ENCODE measurements around the gene SLC4A4.

Gene SLC4A4

DNA sequence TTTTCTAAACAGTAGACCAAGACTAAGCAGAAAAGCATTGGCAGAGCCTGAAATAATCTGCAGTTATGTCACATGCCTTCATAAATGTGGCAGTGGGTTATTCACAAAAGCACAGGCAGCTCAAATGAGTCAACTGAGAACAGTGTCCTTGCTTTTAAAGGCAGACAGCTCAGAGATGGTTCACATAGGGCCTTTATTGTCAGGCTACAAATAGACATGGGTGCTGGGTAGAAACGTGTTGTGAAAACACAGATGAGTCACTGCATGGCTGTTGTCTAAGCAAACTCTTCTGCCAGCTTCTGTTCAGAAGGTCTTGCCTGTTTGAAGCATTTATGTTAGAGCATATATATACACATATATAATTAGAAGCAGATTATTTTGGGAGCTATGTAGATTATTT is 118.0 kb downstream of the SLC4A4 start:
- H3K4me1 ChIP-seq (ENCODE audit: control insufficient read depth, insufficient read depth, low read length), result no peaks in the 10 kb centered on the region
- no peak for TF ChIP-seq KLF16 (tag by site-specific recombination; IDR thresholded peaks at IDR 0.05)
- no peak for TF ChIP-seq BCL11A (tag by site-specific recombination; IDR thresholded peaks at IDR 0.05; ENCODE audit: low read depth)
- TF ChIP-seq ZNF600 (tag by site-specific recombination; IDR thresholded peaks at IDR 0.05), result no peak
- TF ChIP-seq ZNF571 (tag by site-specific recombination; IDR thresholded peaks at IDR 0.05), result no peak
- TF ChIP-seq ZNF658 (tag by site-specific recombination; IDR thresholded peaks at IDR 0.05), result no peak
- no peak for TF ChIP-seq ZNF624 (tag by site-specific recombination; IDR thresholded peaks at IDR 0.05)
- no peak for TF ChIP-seq SCRT1 (tag by site-specific recombination; IDR thresholded peaks at IDR 0.05; ENCODE audit: borderline replicate concordance)
- no peak for TF ChIP-seq ZSCAN30 (tag by site-specific recombination; IDR thresholded peaks at IDR 0.05)
- no peak for TF ChIP-seq YY1 (tag by site-specific recombination; IDR thresholded peaks at IDR 0.05)
- TF ChIP-seq, protein P1, sequence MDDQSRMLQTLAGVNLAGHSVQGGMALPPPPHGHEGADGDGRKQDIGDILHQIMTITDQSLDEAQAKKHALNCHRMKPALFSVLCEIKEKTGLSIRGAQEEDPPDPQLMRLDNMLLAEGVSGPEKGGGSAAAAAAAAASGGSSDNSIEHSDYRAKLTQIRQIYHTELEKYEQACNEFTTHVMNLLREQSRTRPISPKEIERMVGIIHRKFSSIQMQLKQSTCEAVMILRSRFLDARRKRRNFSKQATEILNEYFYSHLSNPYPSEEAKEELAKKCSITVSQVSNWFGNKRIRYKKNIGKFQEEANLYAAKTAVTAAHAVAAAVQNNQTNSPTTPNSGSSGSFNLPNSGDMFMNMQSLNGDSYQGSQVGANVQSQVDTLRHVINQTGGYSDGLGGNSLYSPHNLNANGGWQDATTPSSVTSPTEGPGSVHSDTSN (CRISPR knock-in tag; IDR thresholded peaks at IDR 0.05), result no peak
- H3K4me3 ChIP-seq (ENCODE audit: low read depth, low read length), result no peak overlapping the region
- no peaks in the 10 kb centered on the region for H3K36me3 ChIP-seq (ENCODE audit: control insufficient read depth in 2 of 2, insufficient read depth in 1 of 2, low read length in 2 of 2)
- ChIA-PET POLR2A (no interaction called here), CTCF (no interaction called here)
- H3K9me3 ChIP-seq (ENCODE audit: control insufficient read depth, insufficient read depth, low read depth, low read length), result no peaks in the 10 kb centered on the region
- no peak overlapping the region for H3K27ac ChIP-seq (ENCODE audit: extremely low read depth, low read depth, low read length)

DNA sequence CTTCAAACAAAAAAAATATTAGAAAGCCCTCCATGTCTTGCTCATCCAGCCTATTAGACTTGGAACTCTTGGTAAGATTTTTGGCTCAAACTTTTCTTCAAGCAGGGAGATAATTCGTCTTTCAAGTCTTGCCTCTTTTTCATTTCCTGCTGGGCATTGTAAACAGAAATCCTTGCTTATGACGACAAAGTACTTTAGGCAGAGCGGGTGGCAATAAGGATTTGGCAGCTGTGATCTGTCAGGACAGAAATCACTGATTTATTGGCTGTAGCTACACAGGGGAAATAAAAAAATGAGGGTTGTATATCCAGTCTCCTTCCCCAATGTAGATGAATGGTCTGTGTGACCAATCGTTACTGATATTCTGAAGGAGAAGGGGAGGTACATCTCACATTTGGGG is 121.6 kb downstream of the SLC4A4 start:
- no peaks in the 10 kb centered on the region for H3K9me3 ChIP-seq (ENCODE audit: control insufficient read depth, insufficient read depth, low read depth, low read length)
- ChIA-PET POLR2A (no interaction called here), CTCF (no interaction called here)
- H3K4me1 ChIP-seq (ENCODE audit: control insufficient read depth, insufficient read depth, low read length), result no peaks in the 10 kb centered on the region
- H3K27ac ChIP-seq (ENCODE audit: extremely low read depth, low read depth, low read length), result no peak overlapping the region
- H3K36me3 ChIP-seq (ENCODE audit: control insufficient read depth in 2 of 2, insufficient read depth in 1 of 2, low read length in 2 of 2), result no peaks in the 10 kb centered on the region
- no peak overlapping the region for H3K4me3 ChIP-seq (ENCODE audit: low read depth, low read length)
- TF ChIP-seq ZNF530 (tag by site-specific recombination; IDR thresholded peaks at IDR 0.05; ENCODE audit: low read depth), result no peak
- no peak for TF ChIP-seq ZBTB20 (tag by site-specific recombination; IDR thresholded peaks at IDR 0.05)
- TF ChIP-seq, protein P2, sequence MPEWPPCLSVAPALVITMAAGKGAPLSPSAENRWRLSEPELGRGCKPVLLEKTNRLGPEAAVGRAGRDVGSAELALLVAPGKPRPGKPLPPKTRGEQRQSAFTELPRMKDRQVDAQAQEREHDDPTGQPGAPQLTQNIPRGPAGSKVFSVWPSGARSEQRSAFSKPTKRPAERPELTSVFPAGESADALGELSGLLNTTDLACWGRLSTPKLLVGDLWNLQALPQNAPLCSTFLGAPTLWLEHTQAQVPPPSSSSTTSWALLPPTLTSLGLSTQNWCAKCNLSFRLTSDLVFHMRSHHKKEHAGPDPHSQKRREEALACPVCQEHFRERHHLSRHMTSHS (tag by site-specific recombination; IDR thresholded peaks at IDR 0.05), result no peak
- TF ChIP-seq ZNF223 (tag by site-specific recombination; IDR thresholded peaks at IDR 0.05), result no peak
- TF ChIP-seq ZBTB21 (tag by site-specific recombination; IDR thresholded peaks at IDR 0.05), result peak; percentile 38; the same call in 1 of the 2 replicates
- no peak for TF ChIP-seq ZNF544 (tag by site-specific recombination; IDR thresholded peaks at IDR 0.05)
- peak; percentile 48; the same call in 1 of the 2 replicates for TF ChIP-seq GFI1B (tag by site-specific recombination; IDR thresholded peaks at IDR 0.05)
- TF ChIP-seq, protein P3, sequence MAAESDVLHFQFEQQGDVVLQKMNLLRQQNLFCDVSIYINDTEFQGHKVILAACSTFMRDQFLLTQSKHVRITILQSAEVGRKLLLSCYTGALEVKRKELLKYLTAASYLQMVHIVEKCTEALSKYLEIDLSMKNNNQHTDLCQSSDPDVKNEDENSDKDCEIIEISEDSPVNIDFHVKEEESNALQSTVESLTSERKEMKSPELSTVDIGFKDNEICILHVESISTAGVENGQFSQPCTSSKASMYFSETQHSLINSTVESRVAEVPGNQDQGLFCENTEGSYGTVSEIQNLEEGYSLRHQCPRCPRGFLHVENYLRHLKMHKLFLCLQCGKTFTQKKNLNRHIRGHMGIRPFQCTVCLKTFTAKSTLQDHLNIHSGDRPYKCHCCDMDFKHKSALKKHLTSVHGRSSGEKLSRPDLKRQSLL (tag by site-specific recombination; IDR thresholded peaks at IDR 0.05), result no peak
- TF ChIP-seq ZNF433 (tag by site-specific recombination; IDR thresholded peaks at IDR 0.05; ENCODE audit: low read depth), result no peak
- no peak for TF ChIP-seq ZNF138 (tag by site-specific recombination; IDR thresholded peaks at IDR 0.05; ENCODE audit: borderline replicate concordance)
- TF ChIP-seq, protein P4, sequence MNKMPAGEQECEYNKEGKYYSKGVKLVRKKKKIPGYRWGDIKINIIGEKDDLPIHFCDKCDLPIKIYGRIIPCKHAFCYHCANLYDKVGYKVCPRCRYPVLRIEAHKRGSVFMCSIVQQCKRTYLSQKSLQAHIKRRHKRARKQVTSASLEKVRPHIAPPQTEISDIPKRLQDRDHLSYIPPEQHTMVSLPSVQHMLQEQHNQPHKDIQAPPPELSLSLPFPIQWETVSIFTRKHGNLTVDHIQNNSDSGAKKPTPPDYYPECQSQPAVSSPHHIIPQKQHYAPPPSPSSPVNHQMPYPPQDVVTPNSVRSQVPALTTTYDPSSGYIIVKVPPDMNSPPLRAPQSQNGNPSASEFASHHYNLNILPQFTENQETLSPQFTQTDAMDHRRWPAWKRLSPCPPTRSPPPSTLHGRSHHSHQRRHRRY (tag by site-specific recombination; IDR thresholded peaks at IDR 0.05), result no peak
- TF ChIP-seq ZNF473 (tag by site-specific recombination; IDR thresholded peaks at IDR 0.05), result no peak
- no peak for TF ChIP-seq BCL11B (tag by site-specific recombination; IDR thresholded peaks at IDR 0.05; ENCODE audit: low read depth)
- TF ChIP-seq, protein P5, sequence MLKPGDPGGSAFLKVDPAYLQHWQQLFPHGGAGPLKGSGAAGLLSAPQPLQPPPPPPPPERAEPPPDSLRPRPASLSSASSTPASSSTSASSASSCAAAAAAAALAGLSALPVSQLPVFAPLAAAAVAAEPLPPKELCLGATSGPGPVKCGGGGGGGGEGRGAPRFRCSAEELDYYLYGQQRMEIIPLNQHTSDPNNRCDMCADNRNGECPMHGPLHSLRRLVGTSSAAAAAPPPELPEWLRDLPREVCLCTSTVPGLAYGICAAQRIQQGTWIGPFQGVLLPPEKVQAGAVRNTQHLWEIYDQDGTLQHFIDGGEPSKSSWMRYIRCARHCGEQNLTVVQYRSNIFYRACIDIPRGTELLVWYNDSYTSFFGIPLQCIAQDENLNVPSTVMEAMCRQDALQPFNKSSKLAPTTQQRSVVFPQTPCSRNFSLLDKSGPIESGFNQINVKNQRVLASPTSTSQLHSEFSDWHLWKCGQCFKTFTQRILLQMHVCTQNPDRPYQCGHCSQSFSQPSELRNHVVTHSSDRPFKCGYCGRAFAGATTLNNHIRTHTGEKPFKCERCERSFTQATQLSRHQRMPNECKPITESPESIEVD (tag by site-specific recombination; IDR thresholded peaks at IDR 0.05), result peak; percentile 54
- TF ChIP-seq, protein P6, sequence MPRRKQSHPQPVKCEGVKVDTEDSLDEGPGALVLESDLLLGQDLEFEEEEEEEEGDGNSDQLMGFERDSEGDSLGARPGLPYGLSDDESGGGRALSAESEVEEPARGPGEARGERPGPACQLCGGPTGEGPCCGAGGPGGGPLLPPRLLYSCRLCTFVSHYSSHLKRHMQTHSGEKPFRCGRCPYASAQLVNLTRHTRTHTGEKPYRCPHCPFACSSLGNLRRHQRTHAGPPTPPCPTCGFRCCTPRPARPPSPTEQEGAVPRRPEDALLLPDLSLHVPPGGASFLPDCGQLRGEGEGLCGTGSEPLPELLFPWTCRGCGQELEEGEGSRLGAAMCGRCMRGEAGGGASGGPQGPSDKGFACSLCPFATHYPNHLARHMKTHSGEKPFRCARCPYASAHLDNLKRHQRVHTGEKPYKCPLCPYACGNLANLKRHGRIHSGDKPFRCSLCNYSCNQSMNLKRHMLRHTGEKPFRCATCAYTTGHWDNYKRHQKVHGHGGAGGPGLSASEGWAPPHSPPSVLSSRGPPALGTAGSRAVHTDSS (tag by site-specific recombination; IDR thresholded peaks at IDR 0.05), result no peak
- peak; percentile 49 for TF ChIP-seq FEZF1 (tag by site-specific recombination; IDR thresholded peaks at IDR 0.05)
- TF ChIP-seq MZF1 (tag by site-specific recombination; IDR thresholded peaks at IDR 0.05; ENCODE audit: borderline replicate concordance), result no peak
- TF ChIP-seq ZNF629 (tag by site-specific recombination; IDR thresholded peaks at IDR 0.05), result peak; percentile 40; the same call in 1 of the 2 replicates
- TF ChIP-seq ZNF791 (tag by site-specific recombination; IDR thresholded peaks at IDR 0.05), result no peak
- no peak for TF ChIP-seq ZNF133 (tag by site-specific recombination; IDR thresholded peaks at IDR 0.05)

Measured in HEK293 (cell line).